ENCODE measurements around the gene IWS1.
"Not testable (repeated sequence)": the region's sequence is repeated elsewhere in the genome, so short reads cannot be mapped to it uniquely, and the experiment has no call there.

Gene IWS1

DNA sequence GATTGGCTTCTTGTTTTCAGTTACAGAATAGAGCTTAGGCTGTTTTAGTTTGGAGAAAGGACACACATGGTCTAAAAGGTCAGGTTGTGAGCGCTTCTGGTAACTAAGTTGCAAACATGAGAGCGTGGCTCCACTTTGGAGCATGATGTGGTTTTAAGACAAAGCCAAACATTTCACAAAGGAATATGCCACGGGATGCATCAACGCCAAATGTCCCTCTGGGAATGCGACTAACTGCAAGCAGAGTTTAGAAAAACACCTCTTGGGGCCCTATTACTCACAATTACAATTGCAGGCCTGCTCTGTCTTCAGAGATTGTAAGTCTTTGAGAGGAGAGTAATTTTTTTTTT lies 34.6 kb upstream of the IWS1 start:
- DNase-seq (ENCODE audit: low read depth), result no peak

DNA sequence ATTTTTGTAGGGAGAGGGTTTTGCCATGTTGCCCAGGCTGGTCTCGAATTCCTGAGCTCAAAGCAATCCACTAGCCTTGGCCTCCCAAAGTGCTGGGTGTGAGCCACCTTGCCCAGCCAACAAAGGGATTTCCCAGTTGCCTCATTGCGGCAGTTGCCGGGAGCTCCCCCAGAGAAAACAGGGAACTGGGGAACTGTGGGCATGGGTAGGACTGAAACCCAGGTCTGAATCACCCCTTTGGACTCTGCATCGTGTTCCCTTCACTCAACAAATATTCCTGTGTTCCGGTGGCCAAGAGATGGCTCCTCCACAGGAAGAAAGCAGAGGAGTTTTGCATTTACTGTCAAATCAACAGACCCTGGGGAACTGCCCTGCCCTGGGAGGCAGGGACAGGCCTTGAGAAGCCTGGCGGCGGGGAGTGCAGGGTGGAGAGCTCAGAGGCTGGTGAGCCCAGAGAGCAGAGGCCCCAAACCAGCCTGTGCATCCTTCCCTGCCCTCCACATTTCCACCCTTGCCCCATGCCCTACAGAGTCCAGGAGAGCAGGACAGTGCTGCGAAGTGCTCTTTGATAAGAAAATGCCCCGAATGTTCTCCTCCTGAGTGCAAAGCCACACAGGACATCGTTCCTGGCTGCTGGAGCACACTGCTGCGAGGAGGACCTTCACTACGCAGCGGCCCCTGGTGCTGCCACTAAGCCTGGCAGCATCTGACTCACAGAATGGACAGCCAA lies 34.1 kb upstream of the IWS1 start:
- no peak for DNase-seq (ENCODE audit: low read depth)

- DNase-seq (ENCODE audit: low read depth), result no peak
These were observed 33.2 kb upstream of the IWS1 start for GRCh38 chr2:127559454-127559853.

- no peak for DNase-seq (ENCODE audit: low read depth)
These were observed 32.6 kb upstream of the IWS1 start for GRCh38 chr2:127558911-127559310.

GRCh38 chr2:127552846-127553245 lies 26.6 kb upstream of the IWS1 start:
- DNase-seq (ENCODE audit: low read depth), result no peak

DNA sequence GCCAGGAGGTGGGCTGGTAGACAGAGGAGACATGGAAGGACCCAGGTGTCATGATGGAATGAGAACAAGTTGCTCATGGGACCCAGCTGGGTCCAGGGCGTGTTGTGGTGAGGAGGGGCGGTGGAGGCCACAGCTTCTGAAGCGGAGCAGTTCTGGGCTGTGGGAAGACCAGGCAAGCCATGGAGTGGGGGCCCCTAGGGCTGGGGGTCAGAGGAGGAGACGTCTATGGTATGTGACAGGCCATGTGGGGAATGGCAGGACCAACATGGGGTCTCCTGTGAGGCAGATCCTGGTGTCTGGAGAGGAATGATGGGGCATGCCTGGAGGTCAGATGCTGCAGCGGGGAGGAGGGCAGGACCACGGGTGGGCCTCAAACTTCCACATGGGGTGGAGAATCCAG lies 26.0 kb upstream of the IWS1 start:
- DNase-seq (ENCODE audit: low read depth), result no peak

GRCh38 chr2:127551221-127551930 lies 25.1 kb upstream of the IWS1 start:
- no peak for DNase-seq (ENCODE audit: low read depth)

DNA sequence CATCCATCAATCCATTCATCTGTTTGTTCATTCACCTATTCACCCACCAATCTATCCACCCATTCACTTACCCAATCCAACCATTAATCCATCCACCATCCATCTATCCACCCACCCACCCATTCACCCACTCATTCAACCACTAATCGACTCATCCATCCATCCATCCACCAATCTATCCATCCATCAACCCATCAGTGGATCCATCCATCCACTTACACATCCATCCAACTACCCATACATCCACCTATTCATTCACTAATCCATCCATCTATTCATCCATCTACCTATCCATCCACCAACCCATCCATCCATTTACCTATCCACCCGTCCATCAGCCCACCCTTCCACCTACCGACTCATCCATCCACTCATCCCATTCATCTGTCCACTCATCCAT lies 20.5 kb upstream of the IWS1 start:
- no peak for DNase-seq (ENCODE audit: low read depth)

- no peak for DNase-seq (ENCODE audit: low read depth)
These were observed 19.5 kb upstream of the IWS1 start for GRCh38 chr2:127545796-127546195.

GRCh38 chr2:127545189-127545588 lies 18.9 kb upstream of the IWS1 start:
- no peak for DNase-seq (ENCODE audit: low read depth)

GRCh38 chr2:127543013-127543501 lies 16.8 kb upstream of the IWS1 start:
- not testable (repeated sequence) for DNase-seq (ENCODE audit: low read depth)

DNA sequence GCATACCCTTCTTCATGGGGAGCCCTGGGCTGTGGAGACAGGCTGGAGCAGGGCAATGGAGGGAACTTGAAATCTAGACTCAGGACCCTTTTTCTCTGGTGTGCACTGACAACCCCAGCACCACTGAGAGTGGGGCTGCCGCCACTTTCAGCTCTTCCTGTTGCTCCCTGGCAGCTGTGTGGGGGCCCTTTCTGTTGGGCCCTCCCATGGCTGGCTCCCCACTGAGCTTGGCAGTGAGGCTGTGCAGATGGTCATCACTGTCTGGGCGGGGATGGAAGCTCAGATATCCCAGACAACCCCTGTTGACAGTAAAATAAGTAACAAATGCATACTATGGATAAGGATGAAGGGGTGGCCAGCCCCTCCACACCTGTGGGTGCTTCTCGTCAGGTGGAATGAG lies 15.9 kb upstream of the IWS1 start:
- no peak for DNase-seq (ENCODE audit: low read depth)

DNA sequence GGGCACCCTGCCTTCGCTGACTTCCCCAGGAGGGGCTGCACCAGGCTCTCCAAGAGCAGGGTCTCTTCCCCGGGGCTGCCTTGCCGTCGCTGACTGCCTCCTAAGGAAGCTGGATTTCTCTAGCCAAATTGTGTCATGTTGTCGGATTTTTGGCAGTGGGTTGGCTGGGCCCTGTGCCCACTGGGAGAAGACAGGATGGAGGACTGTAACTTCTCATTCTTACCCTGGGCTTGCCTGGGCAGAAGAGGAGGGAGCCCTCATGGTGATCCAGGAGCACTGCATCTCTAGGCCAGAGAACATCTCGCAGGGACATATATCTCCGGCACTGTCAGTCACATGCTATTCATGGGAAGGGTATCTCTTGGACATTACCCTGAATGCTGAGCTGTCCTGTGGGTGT lies 15.5 kb upstream of the IWS1 start:
- DNase-seq (ENCODE audit: low read depth), result no peak

DNA sequence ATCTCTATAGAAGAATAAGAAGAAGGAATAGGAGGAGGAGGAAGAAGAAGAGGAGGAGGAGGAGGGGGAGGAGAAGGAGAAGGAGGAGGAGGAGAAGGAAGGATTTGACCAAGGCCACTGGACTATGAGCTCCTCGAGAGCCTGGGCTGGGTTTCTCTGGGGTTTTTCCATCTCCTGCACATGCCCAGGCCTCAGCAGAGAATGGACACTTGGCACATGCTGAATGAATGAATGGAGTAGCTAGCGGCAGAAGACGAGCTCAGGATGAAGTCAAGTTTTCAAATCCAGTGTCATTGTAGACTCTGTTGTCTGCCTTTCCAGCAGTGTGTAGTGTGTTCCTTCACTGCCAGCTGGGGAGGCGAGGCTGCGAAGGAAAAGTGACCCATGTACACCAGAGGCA lies 11.4 kb upstream of the IWS1 start:
- DNase-seq (ENCODE audit: low read depth), result no peak

GRCh38 chr2:127536707-127537541 lies 10.6 kb upstream of the IWS1 start:
- no peak for DNase-seq (ENCODE audit: low read depth)

DNA sequence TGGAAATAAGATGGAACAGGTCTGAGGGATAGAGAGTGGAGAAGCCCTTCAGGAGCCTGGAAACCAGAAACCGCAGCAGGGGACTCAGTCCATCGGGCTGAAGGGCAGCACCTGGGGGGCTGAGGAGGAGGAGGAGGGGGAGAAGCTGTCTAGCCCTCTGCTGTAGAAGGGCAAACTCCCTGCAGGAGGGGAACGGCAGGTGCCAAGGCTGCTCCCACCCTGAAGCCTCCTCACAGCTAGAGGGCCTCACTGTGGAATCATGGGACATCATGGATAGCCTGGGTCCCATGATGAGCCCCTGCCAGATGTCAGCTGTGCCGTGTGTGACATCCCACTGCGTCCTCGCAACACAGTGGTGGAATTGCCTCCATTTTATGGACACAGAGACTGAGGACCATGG lies 9.6 kb upstream of the IWS1 start:
- DNase-seq (ENCODE audit: low read depth), result no peak

GRCh38 chr2:127535422-127535901 lies 9.2 kb upstream of the IWS1 start, which contains the start of gene MYO7B:
MYO7B (plus strand) TSS chr2:127535683; CDS start chr2:127559723, 24,040 bp downstream.
- no peak for DNase-seq (ENCODE audit: low read depth)

- DNase-seq (ENCODE audit: low read depth), result no peak
These were observed 6.0 kb upstream of the IWS1 start for GRCh38 chr2:127532296-127532695.

- no peak for DNase-seq (ENCODE audit: low read depth)
These were observed 4.9 kb upstream of the IWS1 start for GRCh38 chr2:127531221-127531648.

DNA sequence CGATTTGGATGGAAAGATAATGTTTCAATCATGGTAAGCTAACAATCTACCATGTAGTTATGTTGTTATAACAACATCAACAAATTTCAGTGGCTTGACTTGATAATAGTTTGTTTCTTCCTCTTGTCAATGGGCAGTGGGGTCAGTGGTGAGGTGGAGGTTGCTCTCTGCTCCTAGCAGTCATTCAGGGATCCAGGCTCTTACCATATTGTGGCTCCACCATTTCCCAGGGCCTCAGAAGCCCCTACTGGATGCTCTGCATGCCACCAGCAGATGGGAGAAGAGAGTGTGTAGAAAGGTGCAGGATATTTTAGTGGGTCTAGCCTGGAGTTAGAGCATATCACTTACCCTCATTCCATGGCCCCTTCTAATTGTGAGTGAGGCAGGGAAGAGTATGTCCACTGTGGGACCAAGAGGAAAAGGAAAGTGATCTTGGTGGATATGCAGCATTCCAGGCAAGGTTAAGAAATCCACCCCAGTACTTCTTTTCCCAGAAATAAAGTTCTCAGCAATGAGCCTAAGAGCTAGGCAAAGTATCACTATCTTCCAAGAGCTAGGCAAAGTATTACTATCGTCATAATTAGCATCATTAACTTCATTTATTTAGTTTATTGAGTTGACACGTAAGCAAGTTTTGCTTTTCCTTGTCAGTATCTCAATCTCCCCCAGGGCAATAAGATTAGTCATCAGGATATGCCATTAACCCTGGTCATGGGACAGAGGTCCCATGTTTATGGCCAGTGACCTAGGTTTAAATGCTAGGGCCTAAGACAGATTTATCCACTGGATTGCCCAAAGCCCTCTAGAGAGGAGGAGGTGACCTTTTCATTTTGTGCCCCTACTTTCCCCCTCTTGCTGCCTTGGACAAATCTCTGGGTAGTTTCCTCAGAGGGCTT lies 4.2 kb upstream of the IWS1 start:
- DNase-seq (ENCODE audit: low read depth), result no peak

DNA sequence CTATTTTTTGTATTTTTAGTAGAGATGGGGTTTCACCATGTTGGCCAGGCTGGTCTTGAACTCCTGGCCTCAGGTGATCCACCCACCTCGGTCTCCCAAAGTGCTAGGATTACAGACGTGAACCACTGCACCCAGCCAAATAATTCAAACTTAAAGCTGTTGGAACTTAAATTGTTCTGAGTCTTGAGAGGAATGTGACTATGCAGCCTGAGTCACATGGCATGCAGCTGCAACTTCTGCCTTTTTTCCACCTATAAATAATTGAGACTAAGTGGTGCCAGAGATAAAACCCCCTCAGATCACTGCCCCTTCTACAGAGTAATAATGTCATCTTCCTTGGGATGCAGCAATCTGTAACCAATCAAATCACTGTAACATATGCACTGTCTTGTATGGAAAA lies 3.1 kb upstream of the IWS1 start:
- not testable (repeated sequence) for DNase-seq (ENCODE audit: low read depth)
